Stimulated activated naive CD8-positive, alpha-beta T cell treated with anti-CD3 and anti-CD28 coated beads, Interleukin-15, Interleukin-2, amounts not matched to agents 100 U/mL and 50 U/mL, for 24 hours (primary cell): ENCODE data around the gene RPP38.

Experiments
- ATAC-seq: fragments of 150-1000 bp; cut with Tn5 transposase; one replicate; pipeline ENCODE4 v1.10.0; 2021
- DNase-seq: peaks from one replicate; pipeline ENCODE4 v3.0.0; 2021

Gene RPP38, protein sequence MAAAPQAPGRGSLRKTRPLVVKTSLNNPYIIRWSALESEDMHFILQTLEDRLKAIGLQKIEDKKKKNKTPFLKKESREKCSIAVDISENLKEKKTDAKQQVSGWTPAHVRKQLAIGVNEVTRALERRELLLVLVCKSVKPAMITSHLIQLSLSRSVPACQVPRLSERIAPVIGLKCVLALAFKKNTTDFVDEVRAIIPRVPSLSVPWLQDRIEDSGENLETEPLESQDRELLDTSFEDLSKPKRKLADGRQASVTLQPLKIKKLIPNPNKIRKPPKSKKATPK

DNA sequence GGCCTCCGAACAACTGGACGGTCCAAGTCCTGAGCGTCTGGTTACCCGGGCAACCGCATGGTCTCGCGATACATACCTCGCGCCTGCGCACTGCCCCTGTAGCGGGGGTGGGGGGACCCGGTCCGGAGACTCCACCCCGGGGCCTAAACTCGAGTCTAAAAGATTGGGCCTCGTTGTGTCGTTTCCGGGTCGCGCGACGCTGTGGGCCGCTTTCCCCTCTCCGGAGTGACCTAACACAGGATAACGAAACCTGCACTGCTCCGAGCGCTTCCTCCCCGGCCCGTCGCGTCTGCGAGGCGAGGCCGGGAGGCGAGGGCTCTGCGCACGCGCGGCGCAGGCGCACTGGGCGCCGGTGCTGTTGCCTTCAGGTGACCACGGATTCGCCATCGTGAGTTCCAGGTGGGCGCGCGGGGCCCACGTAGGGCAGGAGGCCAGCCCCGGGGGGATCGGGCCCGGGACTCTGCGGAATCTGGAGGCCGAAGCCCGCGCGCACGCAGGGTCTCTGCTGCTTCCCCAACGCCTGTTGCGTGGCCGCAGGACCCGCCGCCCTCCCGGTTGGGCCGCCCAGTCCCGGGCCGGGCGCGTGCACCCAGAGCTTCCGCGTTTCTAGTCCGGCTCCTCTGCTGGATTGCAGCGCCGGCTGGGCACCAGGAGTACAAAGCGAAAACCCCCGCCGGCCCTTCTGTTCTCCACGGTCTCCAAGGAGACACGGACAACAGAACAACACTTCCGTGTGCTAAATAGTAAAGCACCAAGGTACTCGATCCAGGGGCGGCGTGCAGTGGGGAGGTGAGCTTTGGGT, at the start of gene RPP38:
RPP38 (plus strand) TSS at position 345 of the 802 bp plus-strand sequence. CDS start 5,960 bp downstream, outside the sequence.
- peak; percentile 96 for ATAC-seq

DNA sequence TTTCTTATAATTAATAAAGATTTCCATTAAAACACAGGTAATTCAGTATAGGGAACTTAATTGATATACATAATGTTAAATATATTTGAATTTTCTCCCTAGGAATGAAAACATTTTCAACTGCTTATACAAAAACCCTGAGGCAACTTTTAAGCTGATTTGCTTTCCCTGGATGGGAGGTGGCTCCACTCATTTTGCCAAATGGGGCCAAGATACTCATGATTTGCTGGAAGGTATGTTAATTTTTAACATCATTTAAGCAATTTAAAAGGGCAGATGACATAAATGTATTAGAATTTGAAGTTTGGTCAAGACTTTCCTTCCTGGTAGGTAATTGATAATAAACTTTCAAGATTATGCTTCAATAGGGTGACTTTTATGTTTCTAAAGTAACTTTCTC, 47.6 kb upstream of the RPP38 start:
- DNase-seq (no peak), ATAC-seq (no peak)

More for the DNA sequence above, at the start of gene RPP38:
- peak; percentile 98 for DNase-seq

DNA sequence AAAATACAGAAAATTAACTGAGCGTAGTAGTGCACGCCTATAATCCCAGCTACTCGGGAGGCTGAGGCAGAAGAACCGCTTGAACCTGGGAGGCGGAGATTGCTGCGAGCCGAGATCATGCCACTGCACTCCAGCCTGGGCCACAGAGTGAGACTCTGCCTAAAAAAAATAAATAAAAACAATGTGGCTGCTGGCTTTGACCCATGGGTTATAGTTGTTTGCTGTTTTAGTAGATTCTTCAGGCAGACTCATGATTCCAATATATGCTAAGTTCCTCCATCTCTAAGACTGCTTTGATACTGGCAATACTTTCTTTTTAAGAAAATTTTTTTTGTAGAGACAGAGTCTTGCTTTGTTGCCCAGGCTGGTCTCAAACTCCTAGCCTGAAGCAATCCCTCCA, 45.0 kb upstream of the RPP38 start:
- DNase-seq (no peak), ATAC-seq (no peak)

DNA sequence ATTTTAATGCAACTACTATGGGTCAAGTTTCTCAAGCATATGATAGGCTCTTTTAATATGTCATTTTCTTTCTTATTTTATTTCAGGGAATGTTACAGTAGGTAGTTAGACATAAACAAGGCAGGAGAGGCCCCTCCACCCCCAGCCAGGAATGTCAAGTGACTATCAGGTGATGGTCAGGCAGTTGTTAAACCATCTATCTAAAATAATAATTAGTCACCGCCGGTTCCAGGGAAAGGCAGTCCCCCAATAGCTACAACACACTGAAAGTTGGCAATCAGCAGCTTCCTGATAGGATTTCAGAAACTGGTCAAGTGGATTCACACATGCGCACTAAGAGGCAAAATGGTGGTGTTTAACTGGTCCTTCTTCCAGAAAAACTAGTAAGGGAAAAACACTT, 44.1 kb upstream of the RPP38 start:
- ATAC-seq = no peak

DNA sequence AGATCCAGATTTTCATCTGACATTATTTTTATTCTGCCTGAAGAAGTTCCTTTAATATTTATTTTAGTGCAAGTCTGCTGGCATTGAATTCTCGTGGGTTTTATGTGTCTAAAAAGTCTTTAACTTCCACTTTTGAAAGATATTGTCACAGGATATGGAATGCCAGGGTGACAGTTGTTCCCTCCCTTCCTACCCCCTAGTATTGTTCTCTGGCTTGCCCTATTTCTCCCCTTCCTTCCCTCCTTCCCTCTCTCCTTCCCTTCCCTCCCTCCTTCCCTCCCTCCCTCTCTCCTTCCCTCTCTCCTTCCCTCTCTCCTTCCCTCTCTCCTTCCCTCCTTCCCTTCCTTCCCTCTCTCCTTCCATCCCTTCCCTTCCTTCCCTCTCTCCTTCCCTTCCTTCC, 38.5 kb upstream of the RPP38 start:
- DNase-seq (no peak), ATAC-seq (no peak)

More for the DNA sequence above, 44.1 kb upstream of the RPP38 start:
- DNase-seq = no peak

DNA sequence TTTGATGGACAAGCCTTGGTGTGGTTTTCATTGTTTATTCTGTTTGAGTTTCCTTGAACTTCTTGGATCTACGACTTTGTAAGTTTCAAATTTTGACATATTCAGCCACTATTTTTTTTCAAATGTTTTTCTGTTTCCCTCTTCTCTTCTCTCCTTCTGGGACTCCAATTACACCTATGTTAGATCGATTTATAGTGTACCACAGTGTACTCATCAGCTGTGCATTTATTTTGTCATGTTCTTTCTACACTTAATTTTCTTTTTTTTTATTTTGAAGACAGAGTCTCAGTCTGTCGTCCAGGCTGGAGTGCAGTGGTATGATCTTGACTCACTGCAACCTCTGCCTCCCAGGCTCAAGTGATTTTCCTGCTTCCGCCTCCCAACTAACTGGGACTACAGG, 37.2 kb upstream of the RPP38 start:
- DNase-seq (no peak), ATAC-seq (no peak)

DNA sequence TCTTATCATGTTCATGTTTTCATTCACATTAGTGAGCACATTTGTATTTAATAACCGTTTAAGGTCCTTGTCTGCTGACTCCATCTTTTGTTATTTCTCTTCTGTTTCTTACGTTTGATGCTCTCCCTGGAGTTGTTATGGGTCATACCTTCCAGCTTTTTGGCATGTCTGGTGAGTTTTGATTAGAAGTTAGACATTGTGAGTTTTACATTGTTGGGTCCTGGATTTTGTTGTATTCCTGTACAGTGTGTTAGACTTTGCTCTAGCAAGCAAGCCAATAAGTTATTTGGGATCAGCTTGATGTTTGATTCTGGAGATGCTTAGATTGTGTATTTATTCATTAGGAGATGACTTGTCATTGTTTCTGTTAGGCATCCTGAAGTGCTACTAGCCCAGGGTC, 36.5 kb upstream of the RPP38 start:
- no peak for DNase-seq
- ATAC-seq = no peak

DNA sequence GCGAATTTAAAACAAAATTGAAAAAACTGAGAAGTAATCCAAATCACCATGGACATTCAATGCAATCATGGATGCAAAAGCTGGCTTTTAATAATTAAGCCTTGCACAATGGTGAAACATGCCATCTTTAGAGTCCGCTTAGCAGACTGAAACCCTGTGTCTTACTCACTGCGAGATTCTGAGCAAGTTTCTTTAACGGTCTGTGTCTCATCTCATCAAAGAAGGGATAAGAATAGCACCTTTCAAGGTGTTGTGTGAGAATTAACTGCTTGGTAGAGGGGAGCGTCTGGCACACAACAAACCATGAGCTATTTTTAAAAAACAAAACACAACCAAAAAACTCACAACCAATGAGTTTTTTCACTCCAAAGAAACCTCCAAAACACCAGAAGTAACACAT, 30.0 kb upstream of the RPP38 start:
- DNase-seq (no peak), ATAC-seq (no peak)

DNA sequence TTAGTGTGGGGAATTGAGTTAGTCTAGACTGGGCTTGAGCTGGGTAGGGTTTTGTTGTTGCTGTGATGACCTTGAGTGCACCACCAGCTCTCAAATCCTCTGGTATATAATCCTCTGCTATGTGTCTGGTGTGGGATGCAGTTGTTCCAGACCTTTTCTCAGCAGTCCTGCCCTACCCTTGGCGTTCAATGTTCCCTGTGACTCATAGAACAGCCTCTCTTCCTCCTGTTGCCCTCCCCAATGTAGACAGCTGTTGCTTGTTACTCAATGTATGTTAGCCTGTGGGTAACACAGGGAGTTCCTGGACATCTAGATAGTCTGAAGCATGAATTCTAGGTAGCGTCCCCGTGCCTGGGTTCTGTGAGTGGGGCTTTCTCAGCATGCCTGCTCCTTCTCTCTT, 28.4 kb upstream of the RPP38 start:
- no peak for ATAC-seq
- no peak for DNase-seq

DNA sequence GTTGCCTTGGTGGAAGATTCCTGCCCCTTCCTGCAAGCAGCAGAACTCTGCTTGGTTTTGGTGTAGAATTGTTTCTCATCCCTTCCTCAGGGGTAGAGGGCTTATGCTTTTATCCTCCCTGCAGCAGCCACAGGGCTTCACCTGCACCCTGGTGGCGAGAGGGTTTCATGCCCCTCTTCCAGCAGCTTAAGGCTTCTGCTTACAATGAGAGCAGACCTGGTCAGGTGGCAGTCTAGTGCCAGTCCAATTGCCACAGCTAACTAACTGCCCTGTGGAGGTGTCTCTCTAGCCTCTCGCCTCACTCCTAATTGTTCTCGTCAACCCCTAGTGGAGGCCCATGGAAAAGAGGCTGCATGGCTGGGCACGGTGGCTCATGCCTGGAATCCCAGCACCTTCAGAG, 27.9 kb upstream of the RPP38 start:
- ATAC-seq (no peak), DNase-seq (no peak)

DNA sequence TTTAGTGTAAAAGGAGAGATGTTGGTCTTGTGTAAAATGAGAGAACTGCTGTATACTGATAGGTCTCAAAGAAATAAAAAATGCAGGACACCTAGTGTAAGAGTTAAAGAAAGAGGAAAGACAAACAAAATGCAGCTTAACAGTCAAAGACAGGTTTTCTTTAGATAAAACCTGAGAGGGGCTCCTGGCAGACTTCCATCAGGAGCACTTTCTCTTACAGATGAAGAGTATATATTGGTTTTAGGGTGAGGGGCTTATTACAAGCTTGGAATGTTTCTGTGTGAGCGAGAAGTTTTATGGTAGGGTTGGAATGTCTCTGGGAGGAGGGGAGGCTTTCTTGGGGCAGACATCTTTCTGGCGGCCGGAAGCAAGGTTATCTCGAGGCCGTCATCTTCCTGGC, 24.8 kb upstream of the RPP38 start:
- DNase-seq (no peak), ATAC-seq (no peak)

DNA sequence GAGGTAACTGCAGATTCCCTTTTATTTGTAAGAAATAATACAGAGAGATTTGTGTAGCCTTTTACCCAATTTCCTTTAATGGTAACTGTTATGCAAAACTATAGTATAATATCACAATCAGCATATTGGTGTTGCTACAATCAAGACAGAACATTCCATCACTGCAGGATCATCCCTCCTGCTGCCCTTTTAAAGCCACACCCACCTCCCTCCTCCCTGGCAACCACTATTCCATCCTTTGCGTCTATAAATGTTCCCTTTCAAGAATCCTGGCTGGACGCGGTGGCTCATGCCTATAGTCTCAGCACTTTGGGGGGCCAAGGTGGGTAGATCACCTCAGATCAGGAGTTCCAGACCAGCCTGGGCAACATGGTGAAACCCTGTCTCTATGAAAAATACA, 21.7 kb upstream of the RPP38 start:
- ATAC-seq (no peak), DNase-seq (no peak)

DNA sequence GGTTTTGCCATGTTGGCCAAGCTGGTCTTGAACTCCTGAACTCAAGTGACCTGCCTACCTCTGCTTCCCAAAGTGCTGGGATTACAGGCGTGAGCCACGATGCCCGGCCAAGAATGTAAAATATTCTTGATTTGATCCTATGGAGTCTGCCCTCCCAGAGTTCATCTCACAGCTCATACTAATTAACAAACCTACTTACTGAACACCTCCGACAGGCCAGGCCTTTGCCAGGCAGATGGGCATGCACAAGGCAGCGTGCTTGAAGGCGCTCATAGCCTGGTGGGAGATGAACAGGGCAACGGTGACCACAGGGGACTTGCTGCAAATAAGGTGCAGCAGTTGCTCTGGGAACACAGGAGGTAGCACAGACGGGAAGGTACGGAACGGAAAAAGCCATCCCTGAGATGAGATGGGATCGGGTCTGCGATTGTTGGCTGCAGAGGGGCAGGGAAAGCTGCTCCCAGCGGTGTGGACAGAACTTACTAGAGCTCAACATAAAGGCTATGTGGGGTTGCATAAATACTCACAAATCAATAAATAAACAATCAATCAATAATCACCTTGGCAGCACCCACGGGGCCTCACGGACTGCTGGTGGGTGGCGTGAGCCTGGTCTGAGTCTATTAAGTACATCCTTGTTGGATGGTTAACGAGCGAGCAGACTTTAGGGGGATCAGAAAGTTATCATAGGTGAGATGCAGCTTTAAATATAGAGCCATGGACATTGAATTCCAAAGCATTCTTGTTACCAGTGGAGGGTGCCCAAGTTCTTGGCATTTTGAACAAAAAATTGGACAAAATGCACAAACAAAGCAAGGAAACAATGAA, 13.3 kb upstream of the RPP38 start:
- no peak for DNase-seq

DNA sequence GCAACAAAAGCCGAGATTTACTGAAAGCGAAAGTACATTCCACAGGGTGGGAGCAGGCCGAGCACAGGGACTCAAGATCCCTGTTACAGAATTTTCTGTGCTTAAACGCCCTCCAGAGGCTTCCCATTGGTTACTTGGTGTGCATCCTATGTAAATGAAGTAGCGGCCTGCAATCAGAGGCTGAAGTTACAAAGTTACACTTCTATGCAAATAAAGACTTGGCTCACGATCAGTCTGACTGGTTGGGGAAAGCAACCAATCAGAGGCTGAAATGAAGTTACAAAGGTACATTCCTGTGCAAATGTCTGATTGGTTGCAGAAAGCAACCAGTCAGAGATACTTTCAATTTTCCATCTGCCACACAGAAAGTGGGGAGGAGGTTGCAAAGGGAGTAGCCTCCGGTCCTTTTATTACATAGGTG, 12.6 kb upstream of the RPP38 start:
- ATAC-seq (no peak), DNase-seq (no peak)

More for the DNA sequence above, 13.3 kb upstream of the RPP38 start:
- ATAC-seq = no peak

DNA sequence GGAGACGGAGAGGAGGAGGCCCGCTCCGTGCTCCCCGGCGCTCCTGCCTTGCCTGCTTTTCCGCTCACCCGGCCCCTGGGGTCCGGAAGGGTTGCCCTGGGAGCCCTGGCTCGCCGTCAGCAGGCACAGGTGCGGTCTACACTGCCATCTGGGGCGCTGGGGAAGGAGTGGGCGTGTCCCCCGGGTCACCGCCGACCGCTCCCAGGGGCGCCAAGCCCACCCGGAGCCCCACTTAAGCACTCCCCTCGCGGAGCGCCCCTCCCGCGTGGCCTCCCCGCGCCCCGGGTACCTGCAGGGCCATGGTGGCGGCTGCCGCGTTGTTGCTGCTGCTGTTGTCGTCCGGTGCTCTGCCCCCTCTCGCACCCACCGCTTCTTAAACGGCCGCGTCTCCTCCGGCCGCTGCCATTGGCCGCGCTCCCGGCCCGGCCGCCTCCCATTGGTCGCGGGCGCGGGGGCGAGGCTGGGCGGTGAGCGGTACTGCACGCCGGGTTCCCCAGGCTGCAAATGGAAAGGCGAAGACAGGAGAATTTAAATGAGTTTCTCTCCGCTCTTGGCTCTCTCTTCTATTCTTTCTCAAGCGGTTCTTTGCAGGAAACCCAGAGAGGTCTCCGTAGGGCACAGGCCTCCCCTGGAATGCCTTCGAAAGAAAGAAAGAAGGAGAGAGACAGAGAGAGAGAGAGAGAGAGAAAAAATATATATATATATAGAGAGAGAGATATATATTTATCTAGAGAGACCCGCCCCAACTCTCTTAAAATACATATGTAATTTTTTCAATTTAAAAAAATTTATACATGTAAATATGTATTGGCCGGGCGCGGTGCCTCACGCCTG, 8.5 kb upstream of the RPP38 start, which contains the start of gene ACBD7:
ACBD7 (minus strand) TSS at position 349 of the 834 bp plus-strand sequence; CDS start at position 301, 48 bp downstream.
- ATAC-seq (peak; percentile 99), DNase-seq (peak; percentile 88)

DNA sequence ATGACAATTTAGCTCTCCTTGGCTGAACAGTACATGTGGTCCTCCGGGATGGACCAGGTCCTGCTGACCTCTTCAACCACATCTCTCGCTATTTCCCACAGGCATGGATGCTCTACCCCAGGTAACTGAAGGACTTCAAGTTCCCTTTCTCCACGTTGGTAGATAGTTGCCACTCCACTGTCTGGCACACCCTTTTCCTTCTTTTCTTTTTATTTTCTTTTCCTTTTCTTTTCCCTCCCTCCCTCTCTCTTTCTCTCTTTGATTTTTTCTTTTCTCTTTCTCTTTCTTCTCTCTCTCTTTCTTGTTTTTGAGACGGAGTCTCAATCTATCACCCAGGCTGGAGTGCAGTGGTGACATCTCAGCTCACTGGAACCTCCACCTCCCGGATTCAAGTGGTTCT, 5.7 kb upstream of the RPP38 start:
- no peak for ATAC-seq
- DNase-seq = no peak

DNA sequence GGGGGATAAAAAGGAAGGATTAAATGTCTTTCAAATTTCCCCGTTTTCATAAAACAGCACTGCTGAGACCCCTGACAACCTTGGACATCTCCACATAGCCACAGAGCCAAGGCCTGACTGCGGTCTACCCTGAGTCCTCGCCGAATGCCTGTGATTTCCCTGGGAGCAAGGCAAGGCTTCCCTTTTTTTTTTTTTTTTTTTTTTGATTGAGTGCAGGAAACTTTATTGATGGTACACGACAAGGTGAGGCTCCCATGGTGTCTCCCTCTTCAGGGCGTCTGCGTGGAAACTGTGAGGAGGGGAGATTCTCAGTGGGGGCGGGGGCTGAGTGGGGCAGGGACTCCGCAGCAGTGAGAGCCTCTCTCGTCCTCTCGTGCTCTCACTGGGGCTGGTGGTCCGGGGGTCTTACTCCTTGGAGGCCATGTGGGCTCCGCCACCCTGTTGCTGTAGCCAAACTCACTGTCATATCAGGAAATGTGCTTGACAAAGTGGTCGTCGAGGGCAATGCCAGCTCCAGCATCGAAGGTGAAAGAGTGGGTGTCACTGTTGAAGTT, 4.2 kb upstream of the RPP38 start:
- no peak for ATAC-seq
- DNase-seq = no peak

DNA sequence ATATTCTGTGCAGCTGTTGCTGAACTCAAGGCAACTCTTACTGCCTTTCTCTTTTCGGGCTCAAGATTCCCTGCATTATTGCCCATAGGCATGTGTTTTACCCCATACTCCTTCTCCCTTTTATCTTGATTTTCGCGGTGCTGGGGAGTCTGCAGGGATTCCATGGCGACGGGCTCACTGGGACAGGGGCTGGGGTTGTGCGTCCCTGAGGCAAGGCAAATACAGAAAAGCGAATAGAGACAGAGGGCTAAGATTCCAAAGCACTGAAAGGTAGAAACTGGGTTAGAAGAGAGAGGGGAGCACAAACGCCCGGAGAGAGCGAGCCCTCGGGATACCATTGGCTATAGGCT, 519 bp upstream of the RPP38 start:
- DNase-seq = no peak
- ATAC-seq = peak; percentile 15

DNA sequence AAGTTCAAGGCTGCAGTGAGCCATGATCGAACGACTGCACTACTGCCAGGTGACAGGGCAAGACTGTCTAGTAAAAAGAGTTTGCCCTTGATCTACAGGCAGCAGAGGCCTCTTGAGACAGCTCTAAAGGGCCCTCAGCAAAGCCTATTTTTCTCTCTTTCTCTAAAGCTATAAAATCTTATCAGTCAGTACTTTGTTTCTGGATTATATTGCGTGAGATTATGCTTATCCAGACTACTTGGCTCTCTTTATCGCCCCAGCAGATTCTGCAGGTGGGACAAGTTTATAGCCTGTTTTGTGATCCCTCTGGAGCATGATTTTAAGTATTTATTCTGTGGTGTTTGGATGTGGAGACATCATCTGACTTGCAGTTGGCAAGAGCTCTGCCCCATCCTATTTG, 2.7 kb downstream of the RPP38 start:
- no peak for ATAC-seq
- DNase-seq = no peak

DNA sequence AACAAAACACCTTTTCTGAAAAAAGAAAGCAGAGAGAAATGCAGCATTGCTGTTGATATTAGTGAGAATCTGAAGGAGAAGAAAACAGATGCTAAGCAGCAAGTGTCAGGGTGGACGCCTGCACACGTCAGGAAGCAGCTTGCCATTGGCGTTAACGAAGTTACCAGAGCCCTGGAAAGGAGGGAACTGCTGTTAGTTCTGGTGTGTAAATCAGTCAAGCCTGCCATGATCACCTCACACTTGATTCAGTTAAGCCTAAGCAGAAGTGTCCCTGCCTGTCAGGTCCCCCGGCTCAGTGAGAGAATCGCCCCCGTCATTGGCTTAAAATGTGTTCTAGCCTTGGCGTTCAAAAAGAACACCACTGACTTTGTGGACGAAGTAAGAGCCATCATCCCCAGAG, 6.4 kb downstream of the RPP38 start:
- no peak for DNase-seq
- ATAC-seq = no peak

DNA sequence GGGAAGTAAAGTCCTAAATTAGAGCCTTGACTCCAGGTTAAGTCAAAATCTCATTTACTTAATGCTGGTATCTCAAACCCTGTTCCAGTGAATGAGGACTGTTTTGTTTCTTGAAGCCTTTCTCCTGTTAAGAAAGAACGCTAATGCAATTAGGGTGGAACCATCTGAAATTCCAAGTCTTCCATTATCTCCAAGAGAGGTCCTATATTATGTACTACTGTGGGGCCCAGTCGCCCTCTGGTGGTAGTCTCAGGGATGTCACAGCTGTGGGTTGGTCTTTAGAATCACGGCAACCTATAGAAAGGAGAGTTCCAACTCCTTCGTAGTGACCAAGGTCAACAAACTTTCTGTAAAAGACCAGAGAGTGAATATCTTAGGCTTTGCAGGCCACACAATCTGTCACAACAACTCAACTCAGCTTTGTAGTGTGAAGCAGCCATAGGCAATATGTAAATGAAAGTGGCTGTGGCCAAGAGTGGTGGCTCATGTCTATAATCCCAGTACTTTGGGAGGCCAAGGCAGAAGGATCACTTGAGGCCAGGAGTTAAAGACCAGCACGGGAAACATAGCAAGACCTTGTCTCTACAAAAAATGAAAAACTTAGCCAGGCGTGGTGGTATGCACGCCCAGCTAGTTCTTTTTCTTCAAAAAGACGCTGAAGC, 9.3 kb downstream of the RPP38 start:
- DNase-seq = peak; percentile 72

More for the DNA sequence above, 9.3 kb downstream of the RPP38 start:
- ATAC-seq = peak; percentile 91
